ENCODE data around the gene FNDC10. TPM values are rescaled to one million over a fixed set of nuclear protein-coding genes. Genes with fewer than 3 reads are reported as not detected.

Gene FNDC10
- total and polyA plus RNA-seq, 9 of the 15 experiments (the other 6 are each of a cell fraction or from before 2014, with no cell fraction given): 0.08 to 6.3 (median 1.6) TPM

DNA sequence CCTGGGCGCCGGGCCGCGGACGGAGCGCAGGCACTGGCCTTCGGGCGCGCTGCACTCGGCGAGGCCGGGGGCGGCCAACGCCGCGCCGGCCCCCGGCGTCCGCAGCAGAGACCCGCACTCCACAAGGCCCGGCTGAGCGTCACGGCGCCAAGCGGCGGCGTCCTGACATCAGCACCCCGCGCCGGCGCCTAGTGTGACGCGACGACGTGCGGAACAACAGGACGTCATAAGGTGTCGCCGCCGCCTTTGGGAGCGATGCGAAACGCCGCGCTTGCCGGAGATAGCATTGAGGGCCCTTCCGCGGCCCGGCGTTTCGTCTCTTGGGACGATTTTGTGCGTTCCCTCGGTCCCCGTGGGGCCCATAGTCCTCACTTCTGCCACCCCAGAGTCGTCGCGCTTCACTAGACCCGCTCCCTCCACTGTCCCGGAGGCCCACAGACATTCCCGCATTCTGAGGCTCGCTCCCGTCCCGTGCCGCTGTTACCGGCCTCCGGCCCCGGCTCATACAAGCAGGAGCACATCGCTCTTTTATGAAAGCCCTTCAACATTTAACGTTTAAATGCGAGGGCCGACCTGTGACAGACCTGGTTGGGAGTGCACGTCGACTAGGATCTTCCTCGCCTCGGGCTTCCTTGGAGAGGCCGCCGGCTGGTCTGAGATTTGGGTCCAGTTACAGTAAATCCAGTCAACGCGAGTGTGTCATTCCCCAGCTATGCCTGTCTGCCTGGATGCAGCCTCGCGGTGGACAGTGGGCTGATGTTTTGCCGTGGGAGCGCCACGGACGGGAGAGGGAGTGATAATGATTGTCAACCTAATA, 25.0 kb downstream of the FNDC10 start, which contains the start of gene SSU72 (continued):
- peak; percentile 91; the same call in 1 of the 2 replicates for TF ChIP-seq ZNF609 (CRISPR knock-in tag; IDR thresholded peaks at IDR 0.05; ENCODE audit: borderline replicate concordance)
- peak; percentile 75; the same call in 1 of the 2 replicates for TF ChIP-seq KAT7 (CRISPR knock-in tag; IDR thresholded peaks at IDR 0.05; ENCODE audit: borderline replicate concordance)
- no peak for TF ChIP-seq ATF3 (IDR thresholded peaks at IDR 0.05)
- peak; percentile 58; the same call in 1 of the 2 replicates for TF ChIP-seq ATF3 (CRISPR knock-in tag; conservative IDR thresholded peaks at IDR 0.05)
- no peak for TF ChIP-seq FOXJ3 (CRISPR knock-in tag; IDR thresholded peaks at IDR 0.05)
- TF ChIP-seq U2AF1 (optimal IDR thresholded peaks at IDR 0.05; ENCODE audit: low read depth, low read length): no peak
- TF ChIP-seq, protein P1, sequence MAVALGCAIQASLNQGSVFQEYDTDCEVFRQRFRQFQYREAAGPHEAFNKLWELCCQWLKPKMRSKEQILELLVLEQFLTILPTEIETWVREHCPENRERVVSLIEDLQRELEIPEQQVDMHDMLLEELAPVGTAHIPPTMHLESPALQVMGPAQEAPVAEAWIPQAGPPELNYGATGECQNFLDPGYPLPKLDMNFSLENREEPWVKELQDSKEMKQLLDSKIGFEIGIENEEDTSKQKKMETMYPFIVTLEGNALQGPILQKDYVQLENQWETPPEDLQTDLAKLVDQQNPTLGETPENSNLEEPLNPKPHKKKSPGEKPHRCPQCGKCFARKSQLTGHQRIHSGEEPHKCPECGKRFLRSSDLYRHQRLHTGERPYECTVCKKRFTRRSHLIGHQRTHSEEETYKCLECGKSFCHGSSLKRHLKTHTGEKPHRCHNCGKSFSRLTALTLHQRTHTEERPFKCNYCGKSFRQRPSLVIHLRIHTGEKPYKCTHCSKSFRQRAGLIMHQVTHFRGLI (CRISPR knock-in tag; IDR thresholded peaks at IDR 0.05): no peak
- no peak for TF ChIP-seq NFXL1 (CRISPR knock-in tag; IDR thresholded peaks at IDR 0.05)
- TF ChIP-seq FOXA3 (CRISPR knock-in tag; conservative IDR thresholded peaks at IDR 0.05 in 1 of 2, IDR thresholded peaks at IDR 0.05 in 1 of 2): peak in 1 of 2 experiments; percentile 76; a peak in 1 of 4 replicates
- TF ChIP-seq ATF7 (IDR thresholded peaks at IDR 0.05): peak; percentile 90
- TF ChIP-seq, protein P2, sequence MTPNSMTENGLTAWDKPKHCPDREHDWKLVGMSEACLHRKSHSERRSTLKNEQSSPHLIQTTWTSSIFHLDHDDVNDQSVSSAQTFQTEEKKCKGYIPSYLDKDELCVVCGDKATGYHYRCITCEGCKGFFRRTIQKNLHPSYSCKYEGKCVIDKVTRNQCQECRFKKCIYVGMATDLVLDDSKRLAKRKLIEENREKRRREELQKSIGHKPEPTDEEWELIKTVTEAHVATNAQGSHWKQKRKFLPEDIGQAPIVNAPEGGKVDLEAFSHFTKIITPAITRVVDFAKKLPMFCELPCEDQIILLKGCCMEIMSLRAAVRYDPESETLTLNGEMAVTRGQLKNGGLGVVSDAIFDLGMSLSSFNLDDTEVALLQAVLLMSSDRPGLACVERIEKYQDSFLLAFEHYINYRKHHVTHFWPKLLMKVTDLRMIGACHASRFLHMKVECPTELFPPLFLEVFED (CRISPR knock-in tag; conservative IDR thresholded peaks at IDR 0.05): 0 out of 2 replicates have a peak, but pooled peaks have one; percentile 62
- TF ChIP-seq CREBBP (IDR thresholded peaks at IDR 0.05; ENCODE audit: low read depth, low read length): no peak
- TF ChIP-seq SNRNP70 (optimal IDR thresholded peaks at IDR 0.05; ENCODE audit: low read depth, low read length): no peak
- 0 out of 2 replicates have a peak, but pooled peaks have one; percentile 43 for TF ChIP-seq ZNF324 (CRISPR knock-in tag; IDR thresholded peaks at IDR 0.05)
- TF ChIP-seq DDX20 (tag; IDR thresholded peaks at IDR 0.05; ENCODE audit: low read depth): no peak
- no peak for TF ChIP-seq MCM7 (IDR thresholded peaks at IDR 0.05)
- TF ChIP-seq KLF13 (tag; IDR thresholded peaks at IDR 0.05; ENCODE audit: borderline replicate concordance, low read depth): no peak
- no peak for TF ChIP-seq PCBP2 (IDR thresholded peaks at IDR 0.05; ENCODE audit: low read depth, low read length, poor library complexity, severe bottlenecking)

All from K562 (cell line).